Measurements from ENCODE around the gene ADAMTS3.

Gene ADAMTS3

DNA sequence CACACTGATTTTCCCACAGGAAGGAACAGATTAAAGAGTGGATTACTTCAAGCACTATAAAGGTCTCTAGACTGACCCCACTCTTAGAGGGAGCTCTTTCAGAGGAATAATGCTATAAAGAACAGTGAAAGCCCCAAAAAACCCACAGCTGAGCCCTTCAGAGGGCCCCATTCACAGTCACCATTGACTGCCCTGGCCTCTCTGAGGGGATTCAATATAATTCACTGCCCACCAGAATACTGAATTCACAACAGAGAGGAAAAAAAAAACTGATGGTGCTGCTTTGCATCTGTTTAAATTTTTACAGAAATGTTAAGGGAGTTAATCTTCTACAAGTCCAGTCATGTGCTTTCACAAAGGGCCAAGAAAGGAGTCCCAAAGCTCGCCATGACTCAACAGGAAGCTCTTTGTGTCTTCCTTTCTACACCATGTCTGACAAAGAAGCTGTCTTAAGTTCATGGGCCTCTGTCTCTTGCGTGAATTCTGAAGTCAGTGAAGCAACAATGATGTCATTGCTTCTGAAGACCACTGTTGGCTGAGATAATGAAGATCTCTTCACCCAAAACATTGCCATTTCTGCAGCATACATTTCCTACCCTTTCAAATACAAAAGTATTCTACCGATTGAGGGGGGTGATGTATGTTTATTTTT lies 174.9 kb downstream of the ADAMTS3 start:
- DNase-seq: no peak

DNA sequence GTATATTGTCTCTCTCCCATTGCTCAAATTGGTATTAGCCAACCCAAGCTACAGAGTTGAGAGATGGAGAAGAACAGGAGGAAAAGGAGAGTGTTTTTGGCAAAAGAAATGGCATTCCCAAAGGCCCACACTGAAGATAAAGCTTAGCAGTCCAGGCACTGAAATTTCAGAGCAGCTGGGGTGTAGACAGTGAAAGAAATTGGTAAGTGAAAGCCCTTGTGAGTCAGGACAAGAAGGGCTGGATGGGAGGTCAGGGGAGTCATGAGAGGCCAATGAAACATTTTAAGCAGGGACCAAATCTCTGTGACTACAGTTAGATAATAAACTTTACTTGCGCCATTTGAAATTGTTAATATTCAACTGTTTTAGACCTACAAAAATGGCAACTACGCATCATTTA lies 177.7 kb downstream of the ADAMTS3 start:
- DNase-seq: no peak

DNA sequence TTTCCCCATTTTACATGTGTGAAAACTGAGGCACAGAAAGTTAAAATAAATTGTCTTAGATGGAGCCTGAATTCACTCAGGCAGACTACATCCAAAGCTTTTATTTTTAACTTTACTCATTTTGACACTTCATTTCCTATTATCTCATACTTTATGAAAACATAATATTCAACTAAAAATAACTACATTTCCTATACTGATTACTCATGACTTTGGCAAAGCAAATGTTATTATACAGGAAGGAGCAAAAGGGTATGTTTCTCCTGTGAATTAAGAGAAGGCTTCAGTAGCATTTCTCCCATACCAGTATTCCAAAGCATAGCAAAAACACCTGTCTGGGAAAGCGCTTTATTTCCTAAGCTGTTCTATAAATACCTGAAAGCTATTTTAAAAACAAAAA lies 178.6 kb downstream of the ADAMTS3 start:
- DNase-seq: no peak

DNA sequence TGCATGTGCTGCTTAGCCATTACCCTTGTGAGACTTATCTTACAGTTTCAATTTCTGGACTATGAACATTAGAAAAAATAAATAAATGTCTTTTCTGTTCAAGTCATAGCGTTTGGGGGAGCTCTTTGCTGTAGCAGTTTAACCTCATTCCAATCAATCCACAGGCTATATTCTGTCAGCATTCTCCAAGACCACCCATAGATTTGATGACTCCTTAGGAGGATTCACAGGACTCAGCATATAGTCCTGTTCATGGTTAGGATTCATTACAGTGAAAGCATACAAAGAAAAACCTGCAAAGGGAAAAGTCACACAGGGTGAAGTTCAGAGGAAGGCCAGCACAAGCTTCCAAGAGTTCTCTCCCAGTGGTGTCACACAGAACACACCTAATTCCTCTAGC lies 180.5 kb downstream of the ADAMTS3 start:
- DNase-seq: no peak

DNA sequence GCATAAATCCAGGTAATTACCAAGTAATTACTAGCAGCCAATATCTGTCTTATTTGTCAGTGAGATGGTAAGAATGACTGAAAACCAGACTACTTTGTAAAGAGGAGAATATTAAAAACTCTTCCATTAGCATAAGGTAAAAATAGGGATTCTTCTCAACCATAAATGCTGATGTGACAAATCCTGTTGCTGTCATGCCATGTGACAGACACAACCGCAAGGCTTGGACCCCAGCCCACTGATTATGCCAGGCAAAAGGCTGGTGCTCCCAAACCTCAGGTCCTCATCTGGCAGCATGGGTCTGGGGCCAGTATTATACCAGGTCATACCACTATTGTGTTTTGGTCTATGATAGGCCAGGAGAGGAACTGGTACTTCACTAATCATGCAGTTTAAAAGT lies 181.1 kb downstream of the ADAMTS3 start:
- DNase-seq: no peak

DNA sequence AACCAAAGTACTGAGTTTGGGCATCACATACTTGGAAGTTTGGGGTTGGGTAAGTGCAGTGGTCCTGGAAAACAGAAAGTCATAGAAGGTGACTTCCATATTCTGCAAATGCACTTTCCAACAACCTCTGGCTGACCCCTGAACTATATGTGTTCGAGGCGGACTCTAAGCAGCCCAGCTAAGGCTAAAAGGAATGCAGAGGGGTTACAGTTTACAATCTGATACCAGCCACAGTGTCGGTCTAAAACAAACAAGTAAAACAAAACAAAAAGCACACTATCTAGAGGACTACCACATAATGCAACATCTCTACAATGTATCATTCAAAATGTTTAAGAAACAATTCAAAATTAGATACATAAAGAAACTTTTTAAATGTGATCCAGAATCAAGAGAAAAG lies 185.6 kb downstream of the ADAMTS3 start:
- DNase-seq: no peak

DNA sequence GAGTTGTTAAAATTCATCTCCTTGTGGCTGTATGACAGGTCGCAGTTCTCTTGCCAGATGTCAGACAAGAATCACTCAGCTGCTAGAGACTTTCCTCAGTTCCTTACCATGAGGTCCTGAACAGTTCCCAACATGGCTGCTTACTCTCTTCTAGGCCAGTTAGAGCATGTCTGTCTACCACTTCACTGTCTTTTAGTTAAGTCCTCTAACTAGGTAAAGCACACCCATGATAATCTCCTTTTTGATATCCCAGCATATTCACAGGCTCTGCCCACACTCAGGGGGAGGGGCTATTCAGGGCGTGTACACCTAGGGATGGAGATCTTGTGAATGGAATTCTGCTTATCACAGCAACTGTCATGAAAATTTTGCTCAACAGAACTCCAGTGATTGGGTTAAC lies 190.1 kb downstream of the ADAMTS3 start:
- no peak for DNase-seq

DNA sequence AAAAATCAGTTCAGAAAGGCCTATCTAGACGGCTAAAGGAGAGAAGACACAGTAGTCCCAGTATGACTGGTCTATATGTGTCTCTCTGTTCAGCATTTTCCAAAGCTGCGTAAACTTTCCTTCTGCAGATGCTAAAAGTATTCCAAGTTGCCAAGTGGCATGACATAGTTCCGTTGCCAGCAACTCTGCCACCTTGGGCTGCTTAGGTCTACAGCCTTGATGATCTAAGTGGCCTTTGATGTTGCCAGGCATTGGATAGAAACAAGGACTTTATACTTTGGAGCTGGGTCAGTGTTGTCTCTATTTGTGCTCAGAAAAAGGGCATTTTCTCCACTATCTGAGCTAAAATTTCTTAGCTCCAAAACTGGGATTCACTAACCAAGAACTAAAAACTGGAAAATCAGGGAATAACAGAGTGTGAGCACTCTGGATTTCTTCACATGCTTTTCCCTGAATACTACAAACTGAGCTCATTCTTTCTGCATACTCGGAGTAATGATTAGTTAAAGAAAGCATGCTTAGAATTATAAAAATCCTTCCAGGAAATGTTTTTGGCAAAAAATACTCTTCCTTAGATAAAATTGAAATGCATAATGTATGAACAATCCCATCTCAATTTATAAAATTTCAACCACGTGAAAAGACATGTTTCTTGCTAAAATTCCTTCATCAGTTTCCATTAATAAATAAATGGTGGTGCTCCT lies 191.4 kb downstream of the ADAMTS3 start:
- no peak for DNase-seq

DNA sequence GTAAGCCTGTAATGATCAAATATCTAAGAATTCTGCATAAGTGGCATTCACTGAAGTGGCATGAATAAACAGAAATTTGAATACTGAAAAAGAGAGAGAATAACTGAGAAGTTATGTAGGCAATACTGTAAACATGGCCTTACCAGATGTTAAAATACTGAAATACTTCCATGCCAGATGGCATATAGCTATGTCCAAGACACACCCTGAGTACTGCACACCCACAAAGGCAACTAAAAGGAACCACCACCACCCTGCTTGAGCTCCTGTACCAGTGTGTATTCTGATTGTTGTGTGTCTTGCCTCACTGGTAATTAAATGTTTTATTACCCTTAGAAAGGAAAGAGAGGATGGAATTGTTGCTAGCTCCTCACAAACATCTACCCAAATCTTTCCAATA lies 192.1 kb downstream of the ADAMTS3 start:
- DNase-seq: no peak

DNA sequence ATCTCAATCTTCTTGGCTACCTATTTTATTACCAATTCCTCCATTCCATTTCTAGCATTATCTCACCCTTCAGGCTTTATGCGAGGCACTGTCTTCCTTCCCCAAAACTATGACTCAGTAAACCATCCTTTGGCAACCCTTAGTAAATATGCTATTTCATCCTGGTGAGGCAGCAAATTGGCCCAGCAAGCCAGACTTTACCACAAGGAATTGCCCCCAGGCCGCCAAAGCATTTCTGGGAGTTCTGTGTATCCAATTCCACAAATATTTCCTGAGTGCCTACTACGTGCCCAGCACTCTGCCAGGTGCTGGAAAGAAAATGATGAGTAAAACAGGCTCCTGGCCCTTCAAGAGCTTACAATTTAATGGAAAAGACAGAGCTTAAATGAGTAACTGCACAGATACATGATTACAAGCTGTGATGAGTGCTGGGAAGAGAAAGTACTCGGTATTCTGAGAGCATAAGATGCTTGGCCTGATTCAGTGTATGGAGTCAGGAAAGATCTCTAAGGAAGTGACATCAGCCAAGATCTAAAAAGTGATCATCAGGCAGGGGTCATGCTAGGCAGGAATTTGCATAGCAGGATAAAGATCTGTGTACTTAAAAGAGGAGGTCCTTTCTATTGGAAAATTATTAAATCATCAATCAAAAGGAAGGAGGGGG lies 193.8 kb downstream of the ADAMTS3 start:
- DNase-seq: no peak

DNA sequence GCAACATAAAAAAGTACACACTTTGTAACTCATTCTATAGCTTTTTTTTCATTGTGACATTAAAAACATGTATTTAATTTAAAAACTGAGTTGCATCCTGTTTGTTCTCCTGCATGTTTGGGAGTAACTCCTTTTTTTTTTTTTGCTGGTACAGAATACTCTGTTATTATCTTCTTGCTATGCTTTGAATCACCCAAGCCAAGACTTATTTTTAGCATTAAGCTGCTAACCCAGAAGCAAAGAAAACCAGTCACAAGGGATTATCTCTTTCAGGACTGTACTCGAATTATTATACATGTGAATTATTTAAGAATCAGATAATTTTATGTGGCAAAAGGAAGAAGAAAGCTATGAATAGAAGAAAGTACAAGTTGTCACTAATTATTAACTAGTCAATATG lies 194.9 kb downstream of the ADAMTS3 start:
- no peak for DNase-seq

DNA sequence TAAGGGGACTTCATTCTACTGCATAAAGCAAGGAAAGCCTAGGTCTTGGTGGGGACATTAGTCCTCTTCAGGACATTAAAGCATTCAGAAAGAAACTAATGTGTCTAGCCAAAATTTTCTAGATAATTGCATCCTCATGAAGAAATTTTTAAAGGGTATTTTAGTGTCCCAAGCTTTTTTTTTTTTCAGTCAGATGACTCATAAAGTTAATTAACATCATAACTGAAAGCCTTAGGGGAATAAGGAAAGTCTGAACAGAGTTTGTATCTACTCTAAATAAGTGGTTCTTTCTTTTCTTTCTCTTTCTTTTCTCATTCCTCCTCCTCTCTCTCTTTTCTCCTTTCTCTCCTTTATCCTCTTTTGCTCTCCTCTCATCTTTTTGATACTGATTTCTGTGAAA lies 202.4 kb downstream of the ADAMTS3 start:
- no peak for DNase-seq

DNA sequence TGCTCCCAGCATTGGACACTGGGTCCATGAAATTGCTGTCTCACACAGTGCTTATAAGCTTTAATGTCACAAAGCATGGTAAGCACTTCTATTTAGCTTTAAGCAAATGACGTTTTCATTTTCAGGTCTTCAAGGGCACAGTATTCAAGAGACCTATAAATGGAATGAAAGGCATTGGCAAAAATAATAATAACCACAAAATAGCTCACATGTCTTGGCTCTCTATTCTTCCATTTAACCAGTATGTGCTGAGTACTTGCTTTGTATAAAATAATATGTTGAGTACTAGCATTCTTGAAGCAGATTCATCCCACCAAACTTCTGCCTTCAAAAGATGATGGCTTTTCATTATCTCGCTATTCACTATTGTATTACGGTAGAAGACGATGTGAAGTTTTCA lies 203.0 kb downstream of the ADAMTS3 start:
- no peak for DNase-seq

DNA sequence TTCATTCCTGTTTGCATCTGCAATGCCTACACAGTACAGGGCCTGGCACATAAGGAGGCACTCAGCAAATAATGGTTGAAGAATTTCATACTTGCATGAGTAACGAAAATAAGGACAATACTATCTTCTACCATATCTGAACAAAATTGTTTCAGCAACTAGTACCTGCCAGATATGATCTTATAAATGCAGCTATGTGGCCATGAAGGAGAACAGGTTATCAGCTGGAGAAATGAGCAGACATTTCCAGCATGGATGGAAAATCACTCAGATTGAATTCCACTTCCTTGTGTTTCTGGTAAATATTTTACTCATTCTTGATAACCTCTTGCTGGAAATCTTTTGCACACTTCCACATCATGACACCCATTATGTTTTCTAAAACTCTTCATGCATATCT lies 204.0 kb downstream of the ADAMTS3 start:
- no peak for DNase-seq

DNA sequence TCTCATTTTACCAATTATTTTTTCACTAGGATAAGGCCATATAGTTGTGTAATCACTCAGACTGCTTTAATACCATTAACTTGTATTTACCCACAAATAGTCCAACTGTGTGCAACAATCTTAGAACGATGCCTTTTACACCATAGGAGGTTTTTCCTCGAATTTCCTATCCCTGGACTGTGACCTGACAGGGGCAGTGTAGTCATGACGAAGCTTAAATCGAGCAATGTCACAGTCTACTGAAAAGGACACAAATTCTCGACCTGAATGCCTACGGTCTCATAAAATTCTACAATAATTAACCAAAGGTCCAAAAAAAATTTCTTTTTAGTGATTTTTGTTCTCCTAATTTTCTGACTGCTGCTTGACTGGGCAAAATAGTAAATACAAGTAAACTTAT lies 208.9 kb downstream of the ADAMTS3 start:
- no peak for DNase-seq

DNA sequence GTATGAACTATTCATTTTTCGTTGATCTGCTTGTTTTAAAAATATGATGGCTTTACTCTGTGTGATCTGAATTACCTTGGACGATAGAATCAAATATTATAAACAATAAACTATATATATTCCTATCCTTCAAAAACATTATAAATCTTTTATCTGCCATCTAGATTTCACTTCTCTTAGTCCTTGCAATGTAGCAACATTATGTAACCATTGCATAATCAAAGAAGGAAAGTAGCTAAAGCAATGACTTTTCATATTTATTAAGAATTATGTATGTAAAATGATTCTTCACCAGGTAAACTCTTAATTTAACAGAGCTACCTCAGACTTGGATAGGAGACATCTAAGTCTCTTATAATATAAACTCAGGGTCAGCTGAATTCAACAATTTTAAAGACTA lies 210.5 kb downstream of the ADAMTS3 start:
- no peak for DNase-seq

DNA sequence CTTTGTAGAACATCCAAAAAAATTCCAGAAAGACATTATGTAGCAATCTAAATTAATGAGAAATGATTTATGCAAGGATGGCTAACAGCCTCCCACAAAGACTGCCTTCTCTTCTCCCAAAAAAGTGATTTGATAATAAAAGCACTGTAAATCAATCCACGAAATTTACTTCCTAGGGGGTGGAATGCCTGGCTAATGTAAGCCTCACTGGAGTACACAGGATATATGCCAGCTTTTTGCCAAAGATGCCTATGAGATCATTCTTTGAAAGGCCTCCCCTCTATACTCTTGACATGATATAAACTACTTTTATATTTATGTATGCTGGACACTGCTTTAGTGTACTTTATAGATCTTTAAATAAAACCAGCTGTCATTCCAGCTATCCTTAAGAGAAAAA lies 211.1 kb downstream of the ADAMTS3 start:
- no peak for DNase-seq

DNA sequence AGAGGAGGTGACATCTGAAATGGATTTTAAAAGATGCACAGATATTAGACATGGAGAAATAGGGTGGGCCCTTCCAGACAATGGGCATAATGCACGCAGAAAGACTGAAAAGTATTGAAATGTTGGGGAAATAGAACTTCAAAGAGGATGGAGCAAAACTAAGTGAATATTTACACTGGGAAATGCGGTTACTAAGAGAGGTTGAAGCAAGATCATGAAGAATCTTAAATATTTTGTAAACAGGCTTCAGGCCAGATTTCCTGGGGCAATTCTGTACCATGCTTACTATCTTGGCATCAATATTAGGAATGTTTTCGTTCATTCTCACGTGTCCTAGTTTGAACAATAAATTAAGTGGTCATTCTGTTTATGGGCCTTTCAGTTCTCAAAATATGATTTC lies 216.3 kb downstream of the ADAMTS3 start:
- DNase-seq: no peak

DNA sequence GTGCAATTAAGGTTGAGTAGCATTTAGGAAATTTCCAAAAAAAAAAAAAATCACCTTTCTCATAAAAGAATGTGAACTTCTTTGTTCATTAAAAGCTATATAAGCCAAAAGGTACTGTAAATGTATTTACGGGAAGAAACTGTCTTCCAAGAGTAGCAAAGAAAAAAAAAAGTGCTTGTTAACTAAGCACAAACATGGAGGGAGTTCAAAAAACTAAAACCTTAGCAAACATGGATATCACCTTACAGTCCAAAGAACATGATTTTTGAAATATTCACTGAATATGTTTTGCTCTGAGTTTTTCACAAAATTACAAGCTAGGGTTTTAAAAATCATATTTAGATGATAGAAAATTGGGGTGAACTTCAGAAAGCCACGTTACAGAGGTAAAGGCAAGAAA lies 217.5 kb downstream of the ADAMTS3 start:
- DNase-seq: no peak

DNA sequence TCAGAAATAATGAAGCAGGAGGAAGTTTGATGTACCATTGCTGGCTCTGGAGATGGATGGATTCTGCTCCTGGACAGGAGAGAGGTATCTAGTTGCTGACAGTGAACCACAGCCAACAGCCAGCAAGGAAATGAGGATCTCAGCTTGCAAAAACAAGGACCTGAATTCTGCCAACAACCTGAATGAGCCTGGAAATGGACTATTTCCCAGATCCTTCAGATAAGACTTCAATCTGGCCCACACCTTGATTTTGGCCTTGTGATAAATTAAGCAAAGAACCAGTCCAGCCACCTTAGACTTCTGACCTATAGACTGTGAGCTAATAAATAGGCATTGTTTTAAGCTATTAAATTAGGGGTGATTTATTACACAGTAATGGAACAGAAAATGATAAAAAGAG lies 220.3 kb downstream of the ADAMTS3 start:
- DNase-seq: no peak

DNA sequence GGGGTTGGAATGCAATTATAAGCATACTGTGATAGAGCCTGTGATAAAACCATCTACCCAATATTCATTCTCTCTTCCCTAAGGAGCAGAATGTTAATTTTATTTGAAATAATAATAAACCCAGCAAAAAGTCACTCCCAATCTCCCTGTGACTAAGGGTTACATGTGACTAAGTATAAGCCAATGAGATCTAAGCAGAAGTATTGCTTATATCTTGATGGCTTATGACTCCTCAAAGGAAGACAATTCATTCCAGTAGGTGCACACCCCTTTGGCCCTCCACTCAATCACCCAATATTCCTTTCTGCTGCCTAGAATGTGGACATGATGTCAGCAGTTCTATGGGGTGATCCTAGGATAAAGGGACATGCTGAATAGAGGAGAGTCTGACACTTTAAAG lies 224.6 kb downstream of the ADAMTS3 start:
- no peak for DNase-seq

DNA sequence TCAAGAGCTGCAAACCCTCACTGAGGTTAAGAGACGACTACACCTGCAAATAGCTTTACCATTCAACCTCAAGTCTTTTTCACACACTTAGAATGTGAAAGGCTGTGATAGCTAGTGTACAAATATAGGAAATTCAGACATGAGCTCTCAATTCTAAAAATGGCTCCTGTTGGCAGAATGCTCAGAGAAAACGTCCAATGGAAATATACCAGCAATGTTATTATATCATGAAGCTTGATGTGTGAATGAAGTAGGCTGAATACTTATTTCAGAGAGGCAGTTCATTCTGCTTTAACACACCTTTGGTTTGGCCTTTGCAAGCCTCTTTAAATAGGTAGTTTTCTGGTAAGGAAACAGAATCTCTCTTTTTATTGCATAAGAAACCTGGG lies 227.6 kb downstream of the ADAMTS3 start:
- DNase-seq: no peak

DNA sequence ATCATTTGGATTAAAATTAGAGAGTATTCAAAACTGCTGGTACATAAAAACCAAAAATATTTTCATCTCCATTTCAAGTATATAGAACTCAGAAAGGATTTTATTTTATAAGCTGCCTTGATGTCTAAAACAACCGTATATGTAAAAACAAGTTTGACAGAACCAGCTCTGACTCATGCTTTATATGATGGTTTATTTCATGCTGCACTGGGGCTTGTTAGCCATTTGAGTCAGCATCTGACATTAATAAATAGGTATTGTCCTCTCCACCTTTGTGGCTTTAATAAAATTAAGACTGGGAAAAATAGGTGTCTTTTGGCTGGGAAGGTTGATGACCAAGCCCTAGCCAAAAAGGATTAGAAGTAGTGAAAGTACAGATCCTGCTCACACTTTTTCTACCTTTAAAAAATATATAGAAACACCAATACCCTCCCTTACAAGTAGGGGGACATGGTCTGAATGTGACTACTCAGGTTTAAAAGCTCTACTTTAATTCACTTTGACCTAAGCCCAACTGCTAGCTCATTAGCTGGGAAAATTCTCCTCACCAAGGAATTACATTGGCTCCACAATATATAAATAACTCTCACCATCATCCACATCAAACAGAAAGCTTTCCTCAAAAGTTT lies 228.1 kb downstream of the ADAMTS3 start:
- no peak for DNase-seq

DNA sequence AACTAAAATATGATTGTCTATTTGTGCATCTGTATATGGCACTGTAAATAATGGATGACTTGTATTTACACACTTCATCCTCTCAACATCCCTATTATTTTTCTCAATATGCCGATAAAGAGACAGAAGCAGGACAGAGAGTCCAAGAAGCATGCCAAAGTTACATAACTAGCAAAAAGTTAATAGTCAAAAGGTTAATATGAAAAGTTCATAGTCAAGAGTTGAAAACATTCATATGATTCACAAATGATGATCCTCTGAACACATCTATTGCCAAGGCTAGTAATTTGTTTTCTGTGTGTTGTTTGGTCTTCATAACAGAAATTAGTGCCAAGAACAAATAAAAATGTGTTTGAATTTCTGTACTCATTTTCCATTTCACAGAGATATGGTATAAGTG lies 231.0 kb downstream of the ADAMTS3 start:
- no peak for DNase-seq

Measured in NCI-H1092 (cell line).